ENCODE results near the gene UNC79.

- TF ChIP-seq TSHZ2 (CRISPR knock-in tag; IDR thresholded peaks at IDR 0.05), result no peak
- TF ChIP-seq OSR1 (CRISPR knock-in tag; IDR thresholded peaks at IDR 0.05), result no peak
- no peak for TF ChIP-seq RARB (CRISPR knock-in tag; IDR thresholded peaks at IDR 0.05)
- TF ChIP-seq ZNF565 (CRISPR knock-in tag; conservative IDR thresholded peaks at IDR 0.05; ENCODE audit: low read depth), result no peak
- TF ChIP-seq PATZ1 (CRISPR knock-in tag; IDR thresholded peaks at IDR 0.05; ENCODE audit: borderline replicate concordance), result no peak
- no peak for TF ChIP-seq ARNTL (CRISPR knock-in tag; IDR thresholded peaks at IDR 0.05; ENCODE audit: borderline replicate concordance, low read depth)
- TF ChIP-seq, protein P1, sequence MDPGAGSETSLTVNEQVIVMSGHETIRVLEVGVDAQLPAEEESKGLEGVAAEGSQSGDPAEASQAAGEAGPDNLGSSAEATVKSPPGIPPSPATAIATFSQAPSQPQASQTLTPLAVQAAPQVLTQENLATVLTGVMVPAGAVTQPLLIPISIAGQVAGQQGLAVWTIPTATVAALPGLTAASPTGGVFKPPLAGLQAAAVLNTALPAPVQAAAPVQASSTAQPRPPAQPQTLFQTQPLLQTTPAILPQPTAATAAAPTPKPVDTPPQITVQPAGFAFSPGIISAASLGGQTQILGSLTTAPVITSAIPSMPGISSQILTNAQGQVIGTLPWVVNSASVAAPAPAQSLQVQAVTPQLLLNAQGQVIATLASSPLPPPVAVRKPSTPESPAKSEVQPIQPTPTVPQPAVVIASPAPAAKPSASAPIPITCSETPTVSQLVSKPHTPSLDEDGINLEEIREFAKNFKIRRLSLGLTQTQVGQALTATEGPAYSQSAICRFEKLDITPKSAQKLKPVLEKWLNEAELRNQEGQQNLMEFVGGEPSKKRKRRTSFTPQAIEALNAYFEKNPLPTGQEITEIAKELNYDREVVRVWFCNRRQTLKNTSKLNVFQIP (CRISPR knock-in tag; IDR thresholded peaks at IDR 0.05; ENCODE audit: borderline replicate concordance, low read depth), result no peak
- no peak for TF ChIP-seq BACH2 (CRISPR knock-in tag; IDR thresholded peaks at IDR 0.05; ENCODE audit: borderline replicate concordance)
- TF ChIP-seq CSDC2 (CRISPR knock-in tag; IDR thresholded peaks at IDR 0.05), result no peak
- TF ChIP-seq TOX (CRISPR knock-in tag; IDR thresholded peaks at IDR 0.05; ENCODE audit: borderline replicate concordance), result no peak
- no peak for TF ChIP-seq CSRNP3 (CRISPR knock-in tag; IDR thresholded peaks at IDR 0.05)
- no peak for TF ChIP-seq ZFP3 (CRISPR knock-in tag; IDR thresholded peaks at IDR 0.05)
- TF ChIP-seq GLIS3 (CRISPR knock-in tag; IDR thresholded peaks at IDR 0.05), result no peak
These were observed 313.4 kb downstream of the UNC79 start for GRCh38 chr14:93744176-93744575.
